GM10266 (cell line): ENCODE measurements around the gene SLC15A1.

Experiments used
- DNase-seq: peaks from one replicate; pipeline ENCODE4 v3.0.0; 2012; ENCODE audit errors: extremely low spot score
- TF ChIP-seq, protein P1 (sequence below): IDR thresholded peaks from 2 replicates; pipeline ENCODE4 v1.5.1; 2012; ENCODE audit warnings: mild to moderate bottlenecking, low read depth; ENCODE audit not compliant: control insufficient read depth, insufficient read depth; ENCODE audit errors: missing control alignments

SLC15A1 gene

DNA sequence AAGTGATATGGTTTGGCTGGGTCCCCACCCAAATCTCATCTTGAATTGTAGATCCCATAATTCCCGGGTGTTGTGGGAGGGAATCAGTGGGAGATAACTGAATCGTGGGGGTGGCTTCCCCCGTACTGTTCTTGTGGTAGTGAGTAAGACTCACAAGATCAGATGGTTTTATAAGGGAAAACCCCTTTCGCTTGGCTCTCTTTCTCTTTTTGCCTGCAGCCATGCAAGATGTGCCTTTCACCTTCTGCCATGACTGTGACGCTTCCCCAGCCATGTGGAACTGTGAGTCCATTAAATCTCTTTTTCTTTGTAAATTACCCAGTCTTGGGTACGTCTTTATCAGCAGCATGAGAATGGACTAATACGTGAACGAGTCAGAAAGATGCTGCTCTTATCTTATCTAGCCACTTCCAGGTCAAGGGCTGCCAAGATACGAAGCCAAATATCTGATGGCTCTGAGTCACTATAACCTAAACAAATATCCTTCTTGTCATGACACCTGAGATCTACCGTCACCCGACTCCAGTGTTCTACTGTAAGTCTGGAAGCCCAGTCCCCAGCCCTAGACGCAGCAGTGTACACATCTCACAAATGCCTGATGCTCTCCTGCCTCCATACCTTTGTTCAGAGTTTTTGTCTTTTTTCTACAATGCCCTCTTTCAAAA is 45.9 kb downstream of the SLC15A1 start:
- TF ChIP-seq, protein P1, sequence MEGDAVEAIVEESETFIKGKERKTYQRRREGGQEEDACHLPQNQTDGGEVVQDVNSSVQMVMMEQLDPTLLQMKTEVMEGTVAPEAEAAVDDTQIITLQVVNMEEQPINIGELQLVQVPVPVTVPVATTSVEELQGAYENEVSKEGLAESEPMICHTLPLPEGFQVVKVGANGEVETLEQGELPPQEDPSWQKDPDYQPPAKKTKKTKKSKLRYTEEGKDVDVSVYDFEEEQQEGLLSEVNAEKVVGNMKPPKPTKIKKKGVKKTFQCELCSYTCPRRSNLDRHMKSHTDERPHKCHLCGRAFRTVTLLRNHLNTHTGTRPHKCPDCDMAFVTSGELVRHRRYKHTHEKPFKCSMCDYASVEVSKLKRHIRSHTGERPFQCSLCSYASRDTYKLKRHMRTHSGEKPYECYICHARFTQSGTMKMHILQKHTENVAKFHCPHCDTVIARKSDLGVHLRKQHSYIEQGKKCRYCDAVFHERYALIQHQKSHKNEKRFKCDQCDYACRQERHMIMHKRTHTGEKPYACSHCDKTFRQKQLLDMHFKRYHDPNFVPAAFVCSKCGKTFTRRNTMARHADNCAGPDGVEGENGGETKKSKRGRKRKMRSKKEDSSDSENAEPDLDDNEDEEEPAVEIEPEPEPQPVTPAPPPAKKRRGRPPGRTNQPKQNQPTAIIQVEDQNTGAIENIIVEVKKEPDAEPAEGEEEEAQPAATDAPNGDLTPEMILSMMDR = no peak
- DNase-seq = no peak

DNA sequence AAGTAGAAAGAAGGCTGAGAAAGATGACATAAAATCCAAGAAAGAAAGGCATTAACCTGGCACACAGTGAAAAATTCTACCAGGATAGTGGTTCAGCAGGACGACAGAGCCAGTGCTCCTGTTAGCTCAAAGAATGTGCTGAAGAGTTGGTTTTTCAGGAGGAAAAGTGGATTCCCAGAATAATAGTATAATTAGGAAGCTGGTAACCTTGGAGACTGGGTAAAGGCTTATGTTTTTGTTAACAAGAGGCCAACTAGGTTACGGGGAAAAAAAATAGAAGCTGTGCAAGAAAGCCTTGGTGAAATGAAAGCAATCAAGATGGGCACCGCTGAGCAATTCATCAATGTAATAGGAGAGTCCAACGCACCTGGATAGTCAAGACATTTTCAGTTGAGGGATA is 54.7 kb downstream of the SLC15A1 start:
- TF ChIP-seq, protein P1 = no peak
- DNase-seq = no peak

DNA sequence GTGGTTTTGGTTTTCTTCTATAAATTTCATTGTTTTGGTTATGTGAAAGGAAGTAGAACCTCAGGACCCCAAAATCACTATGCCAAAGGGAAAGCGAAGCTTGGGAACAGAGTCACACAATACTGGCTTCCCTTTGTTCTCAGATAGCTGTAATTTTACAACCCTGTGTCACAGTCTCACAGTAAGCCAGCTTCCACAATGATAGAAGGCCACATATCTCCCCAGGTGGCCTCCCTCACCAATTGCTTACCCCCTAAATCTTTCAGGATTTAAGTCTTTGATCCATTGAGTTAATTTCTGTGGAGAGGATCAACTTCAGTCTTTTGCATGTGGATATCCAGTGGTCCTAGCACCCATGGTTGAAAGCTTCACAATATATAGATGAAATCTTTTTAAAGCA is 58.7 kb downstream of the SLC15A1 start:
- DNase-seq = no peak
- TF ChIP-seq, protein P1 = no peak

DNA sequence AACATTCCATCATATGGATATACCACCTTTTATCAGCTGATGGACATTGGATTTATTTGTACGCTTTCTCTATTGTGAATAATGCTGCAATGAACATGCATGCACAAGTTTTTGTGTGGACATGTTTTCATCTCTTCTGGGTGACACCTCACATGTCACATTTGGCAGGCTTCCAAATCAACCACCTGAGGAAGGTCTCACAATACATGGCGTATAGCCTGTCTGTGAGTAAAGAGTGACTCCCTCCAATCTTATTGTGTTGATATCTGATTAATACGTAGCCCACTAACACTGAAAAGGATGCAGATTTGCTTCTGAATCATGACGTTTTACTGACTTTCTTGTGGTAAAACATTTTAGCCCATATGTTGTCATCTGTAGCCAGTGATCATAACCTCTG is 61.1 kb downstream of the SLC15A1 start:
- TF ChIP-seq, protein P1 = no peak
- no peak for DNase-seq

DNA sequence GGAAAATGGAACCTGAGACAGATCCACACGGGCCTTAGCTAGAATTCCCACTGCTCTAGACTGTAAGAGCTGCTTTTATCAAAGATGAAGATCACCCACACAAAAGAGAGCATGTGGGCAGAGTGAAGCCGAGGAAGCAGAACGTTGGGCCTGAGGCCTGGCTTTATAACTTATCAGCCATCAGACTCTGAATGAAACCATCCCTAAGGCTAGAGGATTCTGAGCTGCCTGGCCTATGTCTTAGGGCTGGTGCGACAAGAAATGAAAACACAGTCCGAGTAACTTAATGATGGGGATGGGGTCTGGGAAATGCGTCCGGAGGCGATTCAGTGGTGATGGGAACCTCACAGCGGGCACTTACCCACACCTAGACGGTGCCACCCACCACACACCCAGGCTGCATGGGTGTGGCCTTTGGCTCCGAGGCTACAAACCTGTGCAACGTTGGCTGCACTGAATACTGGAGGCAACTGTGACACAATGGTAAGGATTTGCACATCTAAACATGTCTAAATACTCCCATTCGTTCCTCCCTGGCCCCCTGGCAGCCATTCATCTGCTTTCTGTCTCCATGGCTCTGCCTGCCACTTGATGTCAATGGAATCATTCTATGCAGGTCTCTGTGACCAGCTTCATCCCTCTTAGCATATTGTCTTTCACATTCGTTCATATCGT is 62.0 kb downstream of the SLC15A1 start:
- TF ChIP-seq, protein P1 = no peak
- DNase-seq = no peak

DNA sequence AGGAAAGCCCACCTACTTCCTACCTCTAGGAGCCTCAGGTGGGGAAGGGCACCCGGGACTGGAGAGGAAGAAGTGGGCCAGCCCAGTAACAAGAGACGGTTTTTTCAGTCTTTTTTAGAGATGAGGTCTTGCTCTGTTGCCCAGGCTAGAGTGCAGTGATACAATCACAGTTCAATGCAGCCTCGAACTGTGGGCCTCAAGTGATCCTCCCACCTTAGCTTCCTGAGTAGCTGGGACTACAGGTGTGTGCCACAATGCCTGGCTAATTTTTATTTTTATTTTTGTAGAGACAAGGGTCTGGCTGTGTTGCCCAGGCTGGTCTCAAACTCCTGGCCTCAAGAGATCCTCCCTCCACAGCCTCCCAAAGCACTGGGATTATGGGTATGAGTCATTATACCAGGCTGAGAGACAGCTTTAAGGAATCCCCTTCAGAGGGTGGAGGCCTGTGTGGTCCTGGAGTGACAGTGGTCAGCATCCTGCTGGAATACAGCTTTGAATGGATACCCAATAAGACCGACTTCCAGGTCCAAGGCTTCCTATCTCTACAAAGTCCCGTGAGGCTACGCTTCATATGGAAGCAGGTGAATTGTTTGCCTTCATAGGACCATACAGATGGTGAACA is 63.0 kb downstream of the SLC15A1 start:
- no peak for DNase-seq
- TF ChIP-seq, protein P1 = no peak

DNA sequence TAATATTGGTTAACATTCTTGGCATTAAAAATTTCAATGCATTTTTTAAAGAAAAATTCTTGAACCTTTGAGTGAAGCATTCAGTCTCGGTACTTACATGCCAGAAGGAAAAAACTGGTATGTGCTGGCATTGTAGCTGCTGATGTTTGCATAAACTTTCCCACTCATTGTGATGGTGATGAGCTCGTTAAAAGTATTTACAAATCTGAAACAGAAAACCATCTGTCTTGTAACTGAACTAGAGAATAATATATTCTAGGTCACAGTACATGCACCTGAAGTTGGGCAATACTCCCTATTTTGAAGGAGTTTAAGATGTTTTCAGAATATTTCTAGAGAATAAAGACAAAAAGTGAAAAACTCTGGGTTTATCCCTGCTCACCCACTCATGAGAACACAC is 64.1 kb downstream of the SLC15A1 start:
- TF ChIP-seq, protein P1 = no peak
- no peak for DNase-seq
